RPMI7951 (cell line): Measurements from ENCODE around the gene ARRDC1. TPM values are rescaled to one million over a fixed set of nuclear protein-coding genes. Genes with fewer than 3 reads are reported as not detected.
"Not testable (repeated sequence)": the region's sequence is repeated elsewhere in the genome, so short reads cannot be mapped to it uniquely, and the experiment has no call there.

Experiments
- DNase-seq: peaks from one replicate; pipeline ENCODE4 v3.0.0-alpha.2; 2012; ENCODE audit warnings: low read depth
- total RNA-seq: library from RNA; depleted of rRNA; stranded (reverse); fragments of >200 nt; shearing (Covaris generic); gene quantifications from 2 replicates; pipeline ENCODE4 v1.2.3, GENCODE V29; 2014

The ARRDC1 gene
- total RNA-seq, 1 experiment from 2014 or later: 13.1 TPM

GRCh38 chr9:137613259-137613658, 7.8 kb downstream of the ARRDC1 start:
- DNase-seq: no peak

DNA sequence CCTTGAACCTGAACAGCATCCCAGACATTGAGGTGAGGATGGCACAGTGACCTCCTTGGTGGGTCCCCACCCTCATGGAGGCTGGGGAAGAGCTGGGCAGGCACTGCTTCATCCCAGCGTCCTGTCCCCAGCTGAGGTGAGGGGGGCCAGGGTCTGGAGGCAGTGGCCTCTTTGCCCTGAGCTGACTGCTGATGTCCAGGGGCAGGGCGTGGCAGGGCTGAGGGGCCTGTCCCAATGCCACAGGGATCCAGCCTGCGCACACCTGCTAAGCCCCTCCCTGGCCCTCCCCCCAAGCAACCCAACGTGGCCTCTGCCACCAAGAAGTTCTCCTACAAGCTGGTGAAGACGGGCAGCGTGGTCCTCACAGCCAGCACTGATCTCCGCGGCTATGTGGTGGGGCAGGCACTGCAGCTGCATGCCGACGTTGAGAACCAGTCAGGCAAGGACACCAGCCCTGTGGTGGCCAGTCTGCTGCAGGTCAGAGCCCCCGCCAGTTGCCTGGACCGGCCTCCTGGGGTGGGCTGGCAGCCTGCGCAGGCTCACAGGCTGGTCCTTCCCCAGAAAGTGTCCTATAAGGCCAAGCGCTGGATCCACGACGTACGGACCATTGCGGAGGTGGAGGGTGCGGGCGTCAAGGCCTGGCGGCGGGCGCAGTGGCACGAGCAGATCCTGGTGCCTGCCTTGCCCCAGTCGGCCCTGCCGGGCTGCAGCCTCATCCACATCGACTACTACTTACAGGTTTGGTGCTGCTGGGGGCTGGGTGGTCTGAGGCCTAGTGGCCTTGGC, 8.4 kb downstream of the ARRDC1 start:
- no peak for DNase-seq

GRCh38 chr9:137614631-137615386, 9.3 kb downstream of the ARRDC1 start:
- no peak for DNase-seq

DNA sequence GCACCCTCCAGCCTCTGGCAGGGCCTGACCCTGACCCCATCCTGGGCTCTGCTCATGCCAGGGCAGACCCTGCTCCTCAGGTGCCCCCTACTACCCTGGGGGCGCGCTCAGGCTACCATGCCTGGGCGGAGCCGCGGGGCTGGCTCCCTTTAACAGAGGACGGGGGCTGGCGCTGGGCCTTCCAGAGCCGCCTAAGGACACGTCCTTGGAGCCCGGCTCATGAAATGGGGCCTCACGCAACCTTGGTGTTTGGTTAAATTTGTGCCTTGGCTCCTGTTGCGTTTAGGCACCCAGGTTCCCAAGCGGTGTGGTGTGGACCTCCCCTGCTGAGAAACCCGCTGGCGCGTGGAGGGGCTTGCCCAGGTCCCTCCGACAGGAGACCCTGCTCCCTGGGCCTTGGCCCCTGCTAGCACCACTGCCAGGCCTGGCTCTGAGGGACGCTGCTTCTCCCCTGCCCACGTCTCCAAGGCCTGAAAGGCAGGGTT, 9.9 kb downstream of the ARRDC1 start:
- no peak for DNase-seq

GRCh38 chr9:137618105-137619067, 12.9 kb downstream of the ARRDC1 start, which contains the start of gene EHMT1:
Gene EHMT1 (plus strand): TSS chr9:137619005. CDS start chr9:137619029, 24 bp downstream.
- DNase-seq: peak; percentile 70

- DNase-seq: peak; percentile 46
These were observed 14.0 kb downstream of the ARRDC1 start for GRCh38 chr9:137619240-137620047.

GRCh38 chr9:137620048-137620405, 14.5 kb downstream of the ARRDC1 start:
- DNase-seq: no peak

DNA sequence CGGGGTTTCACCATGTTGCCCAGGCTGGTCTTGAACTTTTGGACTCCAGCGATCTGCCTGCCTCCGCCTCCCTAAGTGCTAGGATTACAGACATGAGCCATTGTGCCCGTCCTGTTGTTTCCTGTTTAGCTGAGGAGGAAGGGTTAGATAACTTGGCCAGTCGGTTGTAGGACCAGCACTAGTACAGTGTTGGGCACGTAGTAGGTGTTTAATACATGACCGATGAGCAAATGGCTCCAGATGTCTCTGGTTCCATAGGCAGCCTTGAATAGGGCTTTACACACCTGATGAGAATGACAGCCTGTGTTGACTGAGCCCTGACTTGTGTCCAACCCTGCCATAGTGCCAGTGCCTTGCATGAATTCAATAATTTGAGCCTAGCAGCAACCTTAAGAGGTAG, 15.1 kb downstream of the ARRDC1 start:
- no peak for DNase-seq

DNA sequence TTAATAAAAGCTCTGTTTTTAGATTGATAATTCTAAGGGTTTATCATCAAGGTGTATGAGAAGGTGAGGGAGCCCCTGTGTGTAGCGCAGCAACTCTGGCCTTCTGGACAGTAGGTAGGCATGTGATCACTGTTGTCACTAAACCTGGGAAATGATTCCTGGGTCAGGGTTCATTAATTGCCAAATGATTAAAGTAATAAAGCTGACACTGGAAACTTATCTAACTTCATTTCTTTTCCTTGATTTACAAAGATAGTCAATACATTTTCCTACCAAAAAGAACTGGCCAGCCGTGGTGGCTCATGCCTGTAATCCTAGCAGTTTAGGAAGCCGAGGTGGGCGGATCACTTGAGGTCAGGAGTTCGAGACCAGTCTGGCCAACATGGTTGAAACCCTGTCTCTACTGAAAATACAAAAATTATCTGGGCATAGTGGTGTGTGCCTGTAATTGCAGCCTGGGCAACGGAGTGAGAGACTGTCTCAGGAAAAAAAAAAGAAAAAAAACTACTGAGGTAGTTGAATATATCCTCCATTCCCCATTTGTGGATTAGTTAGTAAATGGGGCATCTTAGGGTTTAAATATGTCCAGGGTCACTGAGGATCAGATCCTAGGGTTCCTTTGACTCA, 15.8 kb downstream of the ARRDC1 start:
- no peak for DNase-seq

GRCh38 chr9:137622211-137622610, 16.7 kb downstream of the ARRDC1 start:
- not testable (repeated sequence) for DNase-seq

DNA sequence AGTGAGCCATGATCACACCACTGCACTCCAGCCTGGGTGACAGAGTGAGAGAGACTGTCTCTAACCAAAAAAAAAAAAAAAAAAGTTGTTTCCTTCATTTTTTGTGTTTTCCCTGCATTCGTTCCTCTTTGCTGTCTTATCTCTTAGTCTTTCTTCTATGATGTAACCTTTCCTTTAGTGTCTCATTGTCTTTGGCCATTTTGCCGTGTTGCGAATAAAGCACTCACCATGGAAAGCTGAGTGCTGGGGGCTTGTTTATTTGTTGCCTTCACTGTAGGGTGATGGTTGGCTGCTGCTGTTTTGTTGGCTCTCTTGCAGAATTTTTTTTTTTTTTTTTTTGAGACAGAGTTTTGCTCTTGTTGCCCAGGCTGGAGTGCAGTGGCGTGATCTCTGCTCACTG, 21.0 kb downstream of the ARRDC1 start:
- no peak for DNase-seq

- DNase-seq: not testable (repeated sequence)
These were observed 21.9 kb downstream of the ARRDC1 start for GRCh38 chr9:137627406-137627805.

DNA sequence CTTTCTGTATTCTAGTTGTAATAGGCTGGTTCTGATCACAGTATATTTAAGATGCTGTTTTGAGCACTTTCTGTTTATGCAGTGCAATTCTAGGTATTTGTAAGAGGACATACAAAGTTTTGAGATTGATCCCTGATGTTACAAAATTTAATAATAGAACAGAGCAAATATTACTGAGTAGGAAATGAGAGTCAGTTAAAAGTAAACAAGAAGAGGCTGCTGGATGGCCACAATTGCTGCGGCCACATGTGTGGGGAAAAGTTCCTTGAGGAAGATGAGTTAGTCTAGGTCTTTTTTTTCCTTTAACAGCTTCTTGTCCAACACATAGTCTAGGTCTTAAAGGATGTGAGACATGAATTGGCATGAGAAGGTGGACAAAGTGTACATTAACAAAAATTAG, 24.6 kb downstream of the ARRDC1 start:
- no peak for DNase-seq

- DNase-seq: no peak
These were observed 25.2 kb downstream of the ARRDC1 start for GRCh38 chr9:137630679-137631078.

DNA sequence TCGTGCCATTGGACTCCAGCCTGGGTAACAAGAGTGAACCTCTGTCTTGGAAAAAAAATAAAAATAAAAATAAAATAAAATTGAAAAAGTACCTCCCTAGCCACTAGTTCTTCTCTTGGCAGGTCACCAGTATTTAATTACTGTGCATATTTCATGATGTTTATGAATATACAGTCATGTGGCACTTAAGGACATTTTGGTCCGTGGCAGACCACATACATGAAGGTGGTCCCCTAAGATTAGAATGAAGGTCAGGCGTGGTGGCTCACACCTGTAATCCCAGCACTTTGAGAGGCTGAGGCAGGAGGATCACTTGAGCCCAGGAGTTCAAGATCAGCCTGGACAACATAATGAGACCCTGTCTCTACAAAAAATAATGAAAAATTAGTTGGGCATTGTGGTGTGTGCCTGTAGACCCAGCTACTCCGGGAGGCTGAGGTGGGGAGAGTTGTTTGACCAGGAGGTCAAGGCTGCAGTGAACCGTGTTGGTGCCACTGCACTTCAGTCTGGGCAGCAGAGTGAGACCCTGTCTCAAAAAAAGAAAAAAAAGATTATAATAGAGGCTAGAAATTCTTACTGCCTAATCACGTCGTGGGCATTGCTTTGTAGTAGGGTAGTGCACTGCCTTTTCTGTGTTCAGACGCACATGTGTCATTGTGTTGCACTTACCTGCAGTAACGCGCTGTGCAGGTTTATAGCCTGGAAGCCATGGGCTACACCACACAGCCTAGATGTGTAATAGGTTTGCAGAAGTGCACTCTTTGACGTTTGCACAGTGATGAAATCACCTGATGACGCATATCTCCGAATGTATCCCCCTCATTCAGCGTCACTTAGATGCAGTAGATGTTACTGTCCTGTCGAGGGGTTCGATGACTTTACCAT, 26.1 kb downstream of the ARRDC1 start:
- DNase-seq: no peak

DNA sequence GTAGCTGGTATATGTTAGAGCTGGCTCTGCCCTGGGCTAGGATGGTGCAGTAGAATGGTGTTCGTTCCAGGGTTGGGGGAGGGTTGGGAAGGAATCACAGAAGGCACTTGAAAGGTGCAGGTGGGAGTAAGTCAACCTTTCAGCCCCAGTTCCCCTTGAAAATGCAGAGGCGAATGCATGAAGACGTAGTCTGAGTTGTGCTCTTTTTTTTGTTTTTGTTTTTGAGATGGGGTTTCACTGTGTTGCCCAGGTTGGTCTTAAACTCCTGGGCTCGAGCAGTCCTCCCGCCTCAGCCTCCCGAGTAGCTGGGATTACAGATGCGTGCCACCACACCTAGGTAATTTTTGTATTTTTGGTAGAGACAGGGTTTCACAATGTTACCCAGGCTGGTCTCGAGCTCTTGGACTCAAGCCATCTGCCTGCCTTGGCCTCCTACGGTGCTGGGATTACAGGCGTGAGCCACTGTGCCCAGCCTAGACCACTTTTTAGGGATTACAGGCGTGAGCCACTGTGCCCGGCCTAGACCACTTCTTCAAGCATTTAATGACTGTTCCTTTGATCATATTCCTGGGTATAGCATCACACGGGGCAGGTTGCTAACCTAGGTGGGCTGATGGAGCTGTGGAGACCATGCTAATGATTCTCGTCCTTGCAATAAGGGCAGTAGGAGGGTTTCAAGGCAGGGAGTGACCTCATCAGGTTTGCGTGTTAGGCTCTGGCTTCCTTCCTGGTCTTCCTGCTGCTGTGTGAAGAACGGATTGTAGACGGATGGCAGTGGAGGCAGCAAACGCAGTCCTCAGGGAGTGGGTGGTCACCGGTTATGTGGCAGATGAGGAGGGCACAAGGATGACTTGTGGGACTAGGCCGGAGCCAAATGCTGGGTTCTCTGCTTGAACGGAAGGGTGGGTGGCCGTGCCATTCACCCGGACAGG, 27.0 kb downstream of the ARRDC1 start:
- no peak for DNase-seq

DNA sequence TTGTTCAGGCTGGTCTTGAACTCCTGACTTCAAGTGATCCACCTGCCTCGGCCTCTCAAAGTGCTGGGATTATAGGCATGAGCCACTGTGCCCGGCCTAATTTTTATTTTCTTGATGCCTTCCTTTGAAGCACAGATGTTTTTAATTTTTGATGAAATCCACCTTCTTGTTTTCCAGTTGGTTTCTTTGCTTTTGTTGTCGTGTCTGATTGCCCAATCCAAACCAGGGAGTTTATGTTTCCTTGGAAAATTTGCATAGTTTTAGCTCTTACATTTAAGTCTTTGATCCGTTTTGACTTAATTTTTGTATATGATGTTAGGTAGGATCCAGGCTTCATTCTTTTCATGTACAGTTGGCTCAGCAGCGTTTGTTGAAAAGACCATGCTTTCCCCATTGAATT, 28.5 kb downstream of the ARRDC1 start:
- DNase-seq: no peak

- DNase-seq: no peak
These were observed 33.2 kb downstream of the ARRDC1 start for GRCh38 chr9:137638680-137639079.
